GM21360 (cell line): Measurements from ENCODE around the gene KIZ.

Experiments used
- ATAC-seq: cut with Tn5 transposase; IDR thresholded peaks from one replicate; pipeline ENCODE4 v1.9.1; 2021; ENCODE audit warnings: mild to moderate bottlenecking, moderate library complexity; ENCODE audit not compliant: unreplicated experiment

KIZ gene

GRCh38 chr20:21104921-21105320 lies 21.0 kb upstream of the KIZ start:
- no peak for ATAC-seq

- ATAC-seq, result no peak
These were observed 20.3 kb upstream of the KIZ start for GRCh38 chr20:21105429-21106170.

GRCh38 chr20:21106171-21107017 lies 19.5 kb upstream of the KIZ start, which contains the start of gene LINC00237:
LINC00237 (minus strand) TSS chr20:21106358.
- no peak for ATAC-seq

GRCh38 chr20:21109144-21109543 lies 16.7 kb upstream of the KIZ start:
- ATAC-seq, result no peak

GRCh38 chr20:21110811-21111210 lies 15.1 kb upstream of the KIZ start:
- ATAC-seq, result no peak

GRCh38 chr20:21111416-21111815 lies 14.5 kb upstream of the KIZ start:
- no peak for ATAC-seq

GRCh38 chr20:21113697-21114096 lies 12.2 kb upstream of the KIZ start:
- no peak for ATAC-seq

GRCh38 chr20:21114584-21114983 lies 11.3 kb upstream of the KIZ start:
- no peak for ATAC-seq

- no peak for ATAC-seq
These were observed 8.4 kb upstream of the KIZ start for GRCh38 chr20:21117521-21117920.

GRCh38 chr20:21118138-21118537 lies 7.7 kb upstream of the KIZ start:
- no peak for ATAC-seq

GRCh38 chr20:21118782-21119181 lies 7.1 kb upstream of the KIZ start:
- ATAC-seq, result no peak

- ATAC-seq, result no peak
These were observed 1.7 kb upstream of the KIZ start for GRCh38 chr20:21124190-21124589.

GRCh38 chr20:21125072-21125848 lies 622 bp upstream of the KIZ start:
- peak; percentile 10 for ATAC-seq

- ATAC-seq, result no peak
These were observed 644 bp downstream of the KIZ start for GRCh38 chr20:21126581-21126870.

GRCh38 chr20:21127201-21127981 lies 1.5 kb downstream of the KIZ start:
- ATAC-seq, result no peak

- ATAC-seq, result no peak
These were observed 4.0 kb downstream of the KIZ start for GRCh38 chr20:21129861-21130260.

GRCh38 chr20:21133404-21133803 lies 7.5 kb downstream of the KIZ start:
- no peak for ATAC-seq

GRCh38 chr20:21133917-21134622 lies 8.2 kb downstream of the KIZ start:
- ATAC-seq, result no peak

GRCh38 chr20:21134883-21135493 lies 9.1 kb downstream of the KIZ start:
- ATAC-seq, result no peak
